K562 (cell line): ENCODE measurements around the gene NRP2. TPM values are rescaled to one million over a fixed set of nuclear protein-coding genes. Genes with fewer than 3 reads are reported as not detected.
A peak's percentile ranks its signal among the peaks of the same experiment; 100 is the strongest.

ENCODE experiments used
- ATAC-seq: fragments of 200-7000 bp; cut with Tn5 transposase; 3 replicates; pipeline ENCODE4 v1.9.1; 2020; ENCODE audit warnings: moderate library complexity
- BruUV-seq: library from RNA; stranded (reverse); fragments of 400-500 nt; replicated peaks from 2 replicates; lab custom pipeline; 2021; lab: Mats Ljungman, UMichigan
- CTCF ChIA-PET: fragments of 300-600 bp; formaldehyde crosslinking; extraction: SDS; loops from one replicate; lab custom pipeline; 2021; ENCODE audit warnings: low intra/inter-chr PET ratio; lab: Yijun Ruan, JAX
- POLR2A ChIA-PET: fragments of 300-600, 350-650 bp; sonication (Branson Sonifier 250); formaldehyde crosslinking; extraction: SDS; loops from one replicate; lab custom pipeline; 2021; ENCODE audit warnings: antibody characterized with exemption, inconsistent platforms; lab: Yijun Ruan, JAX
- DNase-seq, 4 experiments: peaks; one replicate each; pipeline versions ENCODE4 v3.0.0 to v3.0.0-alpha.2; 2011 to 2018; ENCODE audit warnings: low spot score in 3 of 4, mixed read lengths in 3 of 4; ENCODE audit errors: extremely low read depth in 1 of 4
- FAIRE-seq: peaks from 2 replicates; lab custom pipeline; 2011; peaks lifted over from hg19 to GRCh38; lab: Jason Lieb, UNC
- H2AFZ ChIP-seq: 2 replicates; pipeline ENCODE4 v1.6.0; 2011; ENCODE audit warnings: low read depth, low read length, control low read depth, inconsistent platforms
- H3K27ac ChIP-seq: fragments of 200-600 bp; 3 replicates; pipeline ENCODE4 v1.8.0; 2011; ENCODE audit warnings: low read depth, mild to moderate bottlenecking, control low read depth, inconsistent platforms, low read length, moderate library complexity, mixed read lengths; ENCODE audit errors: extremely low read depth
- H3K27me3 ChIP-seq, 2 experiments: fragments of 300-600 bp in 1 of 2; 2 replicates in 1 of 2; 3 replicates in 1 of 2; pipeline versions ENCODE4 v1.6.0 to v1.8.0; 2011; ENCODE audit warnings: inconsistent platforms in 2 of 2, low read length in 2 of 2, mild to moderate bottlenecking in 1 of 2, mixed read lengths in 1 of 2, moderate library complexity in 1 of 2; ENCODE audit not compliant: control insufficient read depth in 2 of 2, insufficient read depth in 2 of 2
- H3K36me3 ChIP-seq: fragments of 300-600 bp; 3 replicates; pipeline ENCODE4 v1.8.0; 2011; ENCODE audit warnings: mild to moderate bottlenecking, low read length, inconsistent platforms; ENCODE audit not compliant: control insufficient read depth, insufficient read depth
- H3K4me1 ChIP-seq, 2 experiments: fragments of 200-600 bp in 1 of 2; replicated peaks in 1 of 2; 2 replicates in 1 of 2; 3 replicates in 1 of 2; pipeline versions ENCODE4 v1.5.1 to v1.8.0; 2011; ENCODE audit warnings: inconsistent platforms in 2 of 2, low read length in 2 of 2, mild to moderate bottlenecking in 1 of 2, mixed read lengths in 1 of 2, moderate library complexity in 1 of 2; ENCODE audit not compliant: control insufficient read depth in 2 of 2, insufficient read depth in 2 of 2
- H3K4me2 ChIP-seq: 2 replicates; pipeline ENCODE4 v1.6.1; 2011; ENCODE audit warnings: low read length, control low read depth, inconsistent platforms, mixed read lengths; ENCODE audit not compliant: insufficient read depth
- H3K4me3 ChIP-seq: fragments of 200-600 bp; sonication (generic), shearing (Covaris generic); 2 replicates; pipeline ENCODE4 v1.5.1; 2016; ENCODE audit warnings: control low read depth, inconsistent platforms
- H3K79me2 ChIP-seq: fragments of 200-600 bp; 3 replicates; pipeline ENCODE4 v1.8.0; 2011; ENCODE audit warnings: low read length, inconsistent platforms; ENCODE audit not compliant: control insufficient read depth, insufficient read depth
- H3K9ac ChIP-seq, 2 experiments: 2 replicates each; pipeline versions ENCODE4 v1.6.0 to v1.6.1; 2011; ENCODE audit warnings: low read depth in 2 of 2, low read length in 2 of 2, control low read depth in 1 of 2, inconsistent platforms in 1 of 2, mild to moderate bottlenecking in 1 of 2, mixed read lengths in 1 of 2; ENCODE audit not compliant: insufficient read depth in 1 of 2
- H3K9me1 ChIP-seq: one replicate; pipeline ENCODE4 v1.6.0; 2011; ENCODE audit warnings: inconsistent platforms, mild to moderate bottlenecking, low read length, moderate library complexity; ENCODE audit not compliant: control insufficient read depth, insufficient read depth
- H3K9me3 ChIP-seq: replicated peaks from 2 replicates; pipeline ENCODE4 v1.5.1; 2011; ENCODE audit warnings: low read depth, low read length, inconsistent platforms; ENCODE audit not compliant: control insufficient read depth, insufficient read depth
- H4K20me1 ChIP-seq: replicated peaks from 2 replicates; pipeline ENCODE4 v1.6.1; 2011; ENCODE audit warnings: low read length, inconsistent platforms, mixed read lengths; ENCODE audit not compliant: control insufficient read depth, insufficient read depth
- BCOR ChIP-seq: fragments of 450-650 bp; IDR thresholded peaks from 2 replicates; pipeline ENCODE4 v1.6.1; 2016
- CBFA2T2 ChIP-seq: fragments of 450-650 bp; conservative IDR thresholded peaks from 2 replicates; pipeline ENCODE4 v1.6.1; 2017; ENCODE audit warnings: mild to moderate bottlenecking
- HLTF ChIP-seq: fragments of 450-650 bp; IDR thresholded peaks from 2 replicates; pipeline ENCODE4 v1.6.1; 2016
- ZNF583 ChIP-seq: fragments of 250-450 bp; sonication (Bioruptor Pico); IDR thresholded peaks from 2 replicates; pipeline ENCODE4 v1.4.0; 2020
- WGBS: fragments of 100-300 bp; shearing (Covaris generic); methylation state at CpG from one replicate; pipeline ENCODE4 v1.1.6; 2016; ENCODE audit warnings: low coverage, mixed read lengths; ENCODE audit not compliant: insufficient coverage; ENCODE audit errors: missing lambda C conversion rate; 5-methylcytosine and 5-hydroxymethylcytosine counted together
- in situ Hi-C: fragments of 300-500 bp; cut with MboI; formaldehyde crosslinking; loops from 4 replicates; pipeline ENCODE4 v1.15.0; 2018; ENCODE audit warnings: inconsistent platforms, mixed read lengths
- intact Hi-C: fragments of 100-400 bp; cut with micrococcal nuclease; formaldehyde crosslinking; loops from 2 replicates; pipeline ENCODE4 v1.14.2; 2022
- polyA plus RNA-seq, 8 experiments: library from polyadenylated mRNA; depleted of rRNA in 4 of 8; stranded (reverse) in 5 of 8; unstranded in 3 of 8; fragments of >200 nt; fragmentation: Nextera tagmentation in 2 of 8; fragmentation: Illumina TruSeq in 1 of 8; extraction: Ambion mirVana in 2 of 8; extraction: Trizol in 1 of 8; gene quantifications; 2 replicates each; pipeline versions ENCODE4 v1.2.1 to v1.2.3, GENCODE V29; 2011 to 2014; ENCODE audit warnings: inconsistent platforms in 1 of 8, missing spikeins in 1 of 8
- total RNA-seq, 7 experiments: library from RNA; depleted of rRNA in 6 of 7; stranded (reverse); fragments of >200 nt in 6 of 7; fragmentation: Illumina TruSeq in 2 of 7; extraction: Trizol in 2 of 7; gene quantifications; 2 replicates each; pipeline versions ENCODE4 v1.2.1 to v1.2.3, GENCODE V29; 2011 to 2021; ENCODE audit warnings: low replicate concordance in 1 of 7
- TF ChIP-seq, protein P1 (sequence below), 2 experiments: fragments of 450-650 bp in 1 of 2; sonication (generic) in 1 of 2; formaldehyde crosslinking in 1 of 2; IDR thresholded peaks in 1 of 2; conservative IDR thresholded peaks in 1 of 2; 2 replicates each; pipeline versions ENCODE4 v1.6.1 to v1.8.1; 2016 to 2023; ENCODE audit warnings: mild to moderate bottlenecking in 2 of 2, moderate library complexity in 2 of 2, inconsistent platforms in 1 of 2, missing genetic modification reagents in 1 of 2
- TF ChIP-seq, protein P2 (sequence below): sonication (generic); formaldehyde crosslinking; IDR thresholded peaks from 2 replicates; pipeline ENCODE4 v1.5.0; 2020; ENCODE audit warnings: missing genetic modification reagents

The NRP2 gene
- total and polyA plus RNA-seq, 9 of the 15 experiments (the other 6 are each of a cell fraction or from before 2014, with no cell fraction given), result 0.05 to 0.31 (median 0.15) TPM; not detected in 5

DNA sequence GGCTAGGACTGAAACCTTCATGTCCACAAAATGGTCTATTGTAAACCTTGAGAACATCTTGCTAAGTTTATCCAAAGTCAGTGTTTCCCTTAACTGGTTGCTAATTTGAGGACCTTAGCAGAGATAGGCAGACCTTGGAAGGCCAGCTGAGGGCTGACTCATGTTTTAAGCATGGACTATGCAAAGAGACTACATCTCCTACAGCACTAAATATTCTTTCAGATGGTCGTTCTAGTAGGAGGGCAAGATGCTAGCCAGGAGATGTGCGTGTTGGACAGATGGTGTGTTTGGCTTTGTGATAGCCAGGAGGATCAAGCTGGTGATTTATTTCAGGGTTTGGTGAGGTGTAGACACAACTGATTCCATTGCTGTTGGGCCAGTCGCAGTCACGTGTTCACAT lies 75.8 kb downstream of the NRP2 start:
- no peaks in the 10 kb centered on the region for H3K79me2 ChIP-seq
- ChIA-PET CTCF (interaction anchor here (0.6 kb wide), 1 partner anchor 701 kb away, joined by 3 read pairs; no protein-coding TSS in a partner anchor), POLR2A (no interaction called here)
- no peak overlapping the region for H3K4me3 ChIP-seq
- H3K27ac ChIP-seq, result no peak overlapping the region
- DNase-seq (no peak), ATAC-seq (no peak), FAIRE-seq (no peak)
- in situ Hi-C loops (no loop called here), intact Hi-C loops (no loop called here)
- peaks cover 0 to 24% of the 10 kb centered on the region in 2 experiments; a peak in 3 of 5 replicates for H3K27me3 ChIP-seq
- no peaks in the 10 kb centered on the region for H3K9me1 ChIP-seq
- H3K9me3 ChIP-seq, result no peaks in the 10 kb centered on the region
- no peak overlapping the region for H2AFZ ChIP-seq
- no peaks in the 10 kb centered on the region for H3K36me3 ChIP-seq
- TF ChIP-seq, protein P1, sequence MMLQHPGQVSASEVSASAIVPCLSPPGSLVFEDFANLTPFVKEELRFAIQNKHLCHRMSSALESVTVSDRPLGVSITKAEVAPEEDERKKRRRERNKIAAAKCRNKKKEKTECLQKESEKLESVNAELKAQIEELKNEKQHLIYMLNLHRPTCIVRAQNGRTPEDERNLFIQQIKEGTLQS (IDR thresholded peaks at IDR 0.05), result no peak
- TF ChIP-seq, protein P1 (CRISPR knock-in tag; conservative IDR thresholded peaks at IDR 0.05), result no peak
- TF ChIP-seq, protein P2, sequence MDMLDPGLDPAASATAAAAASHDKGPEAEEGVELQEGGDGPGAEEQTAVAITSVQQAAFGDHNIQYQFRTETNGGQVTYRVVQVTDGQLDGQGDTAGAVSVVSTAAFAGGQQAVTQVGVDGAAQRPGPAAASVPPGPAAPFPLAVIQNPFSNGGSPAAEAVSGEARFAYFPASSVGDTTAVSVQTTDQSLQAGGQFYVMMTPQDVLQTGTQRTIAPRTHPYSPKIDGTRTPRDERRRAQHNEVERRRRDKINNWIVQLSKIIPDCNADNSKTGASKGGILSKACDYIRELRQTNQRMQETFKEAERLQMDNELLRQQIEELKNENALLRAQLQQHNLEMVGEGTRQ (CRISPR knock-in tag), result 0 out of 2 replicates have a peak, but pooled peaks have one; percentile 24
- TF ChIP-seq ZNF583 (CRISPR knock-in tag) (no peak), BCOR (no peak), CBFA2T2 (0 out of 2 replicates have a peak, but pooled peaks have one; percentile 5), HLTF (no peak)
- 4% methylated on average over 4 of the region's 4 CpGs for WGBS
- no peak overlapping the region for H3K4me2 ChIP-seq
- H4K20me1 ChIP-seq, result no peaks in the 10 kb centered on the region
- no peak overlapping the region for H3K9ac ChIP-seq
- no TSS peak for BruUV-seq
- no peaks in the 10 kb centered on the region for H3K4me1 ChIP-seq
